GM11168 (cell line): ENCODE measurements around the gene KIAA0825.
"Not testable (repeated sequence)": the region's sequence is repeated elsewhere in the genome, so short reads cannot be mapped to it uniquely, and the experiment has no call there.

Experiments used
- in situ Hi-C: fragments of 300-500 bp; cut with MboI; formaldehyde crosslinking; loops from one replicate; pipeline ENCODE4 v1.12.0; 2022; ENCODE audit warnings: low sequenced_read_pairs; ENCODE audit not compliant: unreplicated experiment

The KIAA0825 gene

DNA sequence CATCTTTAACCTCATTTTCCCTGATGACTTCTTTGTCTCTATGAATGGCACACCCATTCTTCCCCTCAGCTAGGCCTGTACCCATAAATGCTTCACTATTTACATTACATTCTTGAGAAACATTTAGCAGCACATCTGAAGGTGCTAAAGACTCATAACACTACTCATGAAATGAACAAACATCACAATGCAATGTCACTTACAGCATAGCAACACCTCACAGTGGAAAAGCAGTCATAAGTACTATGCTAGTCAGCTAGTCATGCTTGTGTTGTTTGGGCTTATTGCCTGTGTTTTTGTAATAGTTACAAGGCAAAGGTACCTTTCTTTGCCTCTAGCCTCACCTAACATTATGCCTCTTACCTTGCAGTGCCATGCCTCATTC lies 228.9 kb downstream of the KIAA0825 start:
- in situ Hi-C loops, result no loop called here

DNA sequence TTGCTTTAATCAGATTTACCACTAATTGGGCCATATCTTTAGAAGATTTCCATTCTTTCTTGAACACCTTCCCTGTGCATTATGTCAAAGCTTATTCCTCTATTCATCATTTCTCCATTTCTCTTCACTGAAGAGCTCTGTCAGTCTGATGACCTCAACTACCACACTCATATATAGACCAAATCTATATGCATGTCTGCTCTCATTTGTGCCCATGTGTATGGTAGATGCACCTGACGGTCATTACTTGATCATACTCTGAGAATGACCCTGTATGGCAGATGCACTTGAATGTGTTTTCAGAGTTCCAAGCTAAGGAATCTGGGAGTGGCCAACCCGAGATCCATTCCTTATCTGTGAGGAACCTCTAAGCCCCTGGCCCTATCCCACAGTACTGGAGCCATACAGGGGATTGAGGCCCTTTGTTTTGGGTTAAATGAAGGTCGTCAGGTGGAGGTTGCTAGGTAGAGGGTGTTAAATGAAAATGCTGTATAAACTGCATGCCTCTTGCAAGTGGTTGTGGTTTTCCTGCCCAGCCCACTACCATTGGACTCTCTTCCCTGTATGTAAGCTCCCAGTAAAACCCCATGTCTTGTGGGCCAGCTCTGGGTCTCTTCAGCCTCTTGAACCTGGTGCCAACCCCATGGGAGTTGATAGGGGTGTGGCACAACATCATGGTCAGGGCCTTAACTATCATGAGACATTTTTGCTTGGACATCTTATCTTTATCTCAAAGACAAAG lies 229.5 kb downstream of the KIAA0825 start:
- in situ Hi-C loops, result no loop called here

DNA sequence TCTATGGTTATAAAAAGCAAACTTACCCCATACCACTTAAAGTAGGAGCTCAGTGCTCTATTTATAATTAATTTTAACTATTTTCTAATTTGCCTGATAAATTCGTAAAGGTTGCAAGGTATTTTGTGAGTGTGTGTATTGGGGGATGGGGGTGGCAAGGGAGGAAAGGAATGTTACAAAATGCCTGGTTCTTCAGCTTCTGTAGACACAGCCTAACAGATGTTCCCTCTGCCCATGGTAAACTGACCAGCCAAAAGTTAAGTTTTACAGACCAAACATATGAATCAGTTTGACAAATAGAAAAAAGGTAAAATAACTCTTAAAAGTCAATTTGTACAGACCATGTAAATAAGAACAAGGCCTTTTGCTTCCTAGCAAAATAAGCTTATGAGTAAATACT lies 232.6 kb downstream of the KIAA0825 start:
- in situ Hi-C loops, result no loop called here

DNA sequence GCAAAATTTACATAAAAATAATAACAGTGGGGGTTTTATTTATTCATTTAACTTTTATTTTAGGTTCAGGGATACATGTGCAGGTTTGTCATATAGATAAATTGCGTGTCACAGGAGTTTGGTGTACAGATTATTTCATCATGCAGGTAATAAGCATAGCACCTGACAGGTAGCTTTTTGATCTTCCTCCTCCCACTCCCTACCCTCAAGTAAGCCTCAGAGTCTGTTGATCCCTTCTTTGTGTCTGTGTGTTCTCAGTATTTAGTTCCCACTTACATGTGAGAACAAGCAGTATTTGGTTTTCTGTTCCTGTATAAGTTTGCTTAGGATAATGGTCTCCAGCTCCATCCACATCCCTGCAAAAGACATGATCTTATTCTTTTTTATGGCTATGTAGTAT lies 240.3 kb downstream of the KIAA0825 start:
- in situ Hi-C loops, result no loop called here

DNA sequence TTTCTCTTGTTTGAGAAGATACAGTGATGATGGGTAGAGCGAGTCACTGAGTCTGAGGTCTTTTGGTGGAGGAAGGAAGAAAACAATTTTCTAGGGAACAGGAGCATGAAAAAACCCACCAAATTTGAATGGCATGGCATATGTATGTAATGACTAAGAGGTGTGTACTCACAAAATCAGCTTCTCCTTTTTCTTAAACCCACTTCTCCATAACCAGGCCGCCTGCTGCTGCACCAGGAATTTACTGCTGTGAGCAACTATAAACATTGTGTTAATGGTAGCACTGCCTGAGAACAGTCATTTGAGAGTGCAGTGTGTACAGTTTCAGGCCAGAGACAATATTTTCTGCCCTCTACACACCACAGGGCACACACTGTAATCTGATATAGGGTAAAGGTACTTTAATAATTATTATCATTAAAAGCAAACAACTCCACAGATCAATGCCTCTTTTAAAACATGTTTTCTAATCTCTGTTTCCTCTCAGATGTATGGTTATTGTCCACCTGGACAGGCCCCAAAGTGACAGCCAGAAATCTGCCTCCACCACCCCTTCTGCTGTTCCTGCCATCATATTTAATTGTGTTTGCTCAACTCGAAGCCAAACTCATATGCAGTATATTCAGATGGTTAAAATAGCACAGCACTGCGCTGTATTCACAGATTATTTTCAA lies 241.6 kb downstream of the KIAA0825 start:
- in situ Hi-C loops, result no loop called here

DNA sequence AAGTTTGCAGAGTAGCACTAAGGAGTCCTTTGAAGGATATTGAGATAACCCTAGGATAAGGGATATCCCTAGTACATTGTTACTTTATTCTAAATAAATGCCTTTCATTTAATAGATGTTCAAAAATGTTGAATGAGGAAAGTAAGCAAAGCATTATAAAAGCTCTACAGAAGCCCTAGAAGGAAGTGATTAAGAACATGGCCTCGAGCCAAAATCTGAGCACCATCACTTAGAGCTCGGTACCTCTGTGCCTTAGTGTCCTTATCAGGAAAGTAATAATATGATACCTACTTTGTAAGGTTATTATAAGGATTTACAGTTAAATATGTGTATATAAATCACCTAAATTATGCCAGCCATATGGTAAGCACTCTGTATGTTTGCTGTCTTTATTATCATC lies 242.6 kb downstream of the KIAA0825 start:
- in situ Hi-C loops, result no loop called here

DNA sequence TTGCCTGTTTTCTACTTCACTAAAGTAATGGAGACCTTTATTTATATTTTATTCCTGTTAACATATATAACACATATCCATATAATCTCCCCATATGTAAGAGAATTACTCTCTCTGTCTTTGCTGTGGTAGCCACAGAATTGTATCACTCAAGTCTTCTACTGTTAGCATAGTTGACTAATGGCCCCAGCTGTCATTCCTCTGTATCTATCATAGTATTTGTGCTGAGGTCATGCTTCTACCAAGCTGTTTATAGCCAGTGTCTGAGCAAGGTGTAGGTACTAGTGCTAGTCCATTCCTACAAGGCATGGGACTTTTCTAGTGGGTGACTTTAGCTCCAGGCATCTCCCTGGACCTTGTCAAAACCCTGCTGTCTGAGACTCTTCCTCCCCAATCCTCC lies 244.1 kb downstream of the KIAA0825 start:
- in situ Hi-C loops, result no loop called here

DNA sequence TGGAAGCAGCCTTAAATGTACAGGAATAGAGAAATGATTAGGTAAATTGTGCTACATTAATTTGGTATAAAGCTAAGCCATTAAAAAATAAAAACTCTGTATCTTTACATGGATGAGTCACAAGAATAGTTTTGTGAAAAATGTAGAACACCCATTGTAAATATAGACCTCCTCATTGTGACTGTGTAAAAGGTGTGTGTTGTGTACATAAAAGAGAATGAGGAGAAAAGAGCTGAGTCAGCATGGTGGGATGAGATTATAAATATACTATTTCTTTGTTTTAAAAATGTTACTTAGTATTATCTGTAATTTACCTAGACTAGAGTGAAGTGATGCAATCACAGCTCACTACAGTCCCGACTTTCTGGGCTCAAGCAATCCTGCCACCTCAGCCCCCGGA lies 250.5 kb downstream of the KIAA0825 start:
- in situ Hi-C loops, result no loop called here

DNA sequence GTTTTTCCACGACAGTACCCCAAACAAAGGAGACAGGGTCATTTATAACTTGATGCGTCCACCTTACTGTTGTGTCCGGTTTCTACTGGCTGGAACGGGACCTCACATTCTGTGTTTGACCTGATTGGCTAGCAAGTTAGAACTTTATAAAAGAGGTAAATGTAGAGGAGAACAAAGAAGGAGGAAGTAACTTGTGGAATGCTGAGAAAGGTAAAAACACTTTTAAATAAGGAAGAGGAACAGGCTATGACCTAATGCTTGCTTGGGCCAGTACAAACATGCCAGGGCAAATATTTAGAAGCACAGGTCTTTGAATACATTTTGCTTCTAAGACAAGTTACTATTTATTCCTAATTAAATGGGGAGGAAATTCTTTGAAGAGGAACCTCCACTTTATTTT lies 251.6 kb downstream of the KIAA0825 start:
- in situ Hi-C loops, result no loop called here

DNA sequence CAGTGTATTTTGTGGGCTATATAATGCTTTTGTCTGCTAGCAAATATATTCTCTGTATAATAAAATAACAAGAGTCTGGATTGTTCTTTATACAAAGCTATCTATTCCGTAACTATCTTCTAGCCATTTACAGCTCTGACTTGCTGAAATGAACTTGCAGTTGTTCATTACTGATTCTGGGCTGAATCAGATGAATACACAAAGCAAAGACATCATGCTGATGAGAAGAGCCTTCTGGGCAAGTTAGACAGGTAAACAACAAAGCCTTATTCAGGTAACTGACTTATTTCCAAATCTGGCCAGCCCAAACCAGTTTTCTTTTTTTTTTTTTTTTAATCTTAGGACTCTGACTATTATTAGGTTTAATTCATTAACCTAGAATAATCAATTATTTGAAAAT lies 255.5 kb downstream of the KIAA0825 start:
- in situ Hi-C loops, result no loop called here

DNA sequence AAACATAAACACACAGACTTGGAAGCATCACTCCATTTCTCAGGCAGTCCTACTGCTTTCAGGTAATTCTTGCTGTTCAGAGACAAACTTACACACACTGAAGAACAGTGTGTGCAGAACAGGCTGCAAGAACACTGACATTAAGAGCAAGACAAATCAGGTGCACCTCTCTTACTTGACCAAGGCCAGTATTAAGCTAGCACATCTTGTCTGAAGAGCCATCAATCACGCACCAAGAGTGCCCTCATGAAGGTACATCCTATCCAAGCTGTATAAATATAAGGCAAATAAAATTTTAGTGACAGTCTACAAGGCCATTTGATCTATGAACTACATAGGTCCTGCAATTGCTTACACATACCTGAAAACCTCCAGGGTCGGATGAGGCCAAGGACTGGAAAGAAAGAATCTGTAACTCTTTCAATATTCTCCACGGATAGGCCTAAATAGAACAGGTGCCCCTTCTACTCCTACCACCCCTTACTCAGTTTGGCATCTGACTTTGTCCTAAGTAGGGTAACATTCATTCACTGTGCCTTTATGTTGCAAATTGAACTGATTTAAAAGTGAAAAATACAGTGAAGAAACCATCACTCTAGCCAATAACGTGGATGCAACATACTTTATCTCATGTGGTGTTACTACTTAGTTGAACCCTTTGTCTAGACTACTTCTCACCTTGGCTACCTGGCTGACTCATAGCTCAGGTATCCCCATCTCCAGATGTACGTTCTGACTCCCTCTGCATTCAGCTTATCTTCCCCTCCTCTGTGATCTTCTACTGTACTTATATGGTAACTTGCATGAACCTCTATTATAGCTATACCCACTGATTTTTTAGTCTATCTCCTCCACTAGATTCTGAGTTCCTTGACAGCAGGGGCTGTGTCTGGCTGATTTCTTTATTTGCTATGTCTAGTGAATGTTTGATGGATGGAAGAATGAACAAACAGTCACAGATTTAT lies 256.3 kb downstream of the KIAA0825 start:
- in situ Hi-C loops, result no loop called here

DNA sequence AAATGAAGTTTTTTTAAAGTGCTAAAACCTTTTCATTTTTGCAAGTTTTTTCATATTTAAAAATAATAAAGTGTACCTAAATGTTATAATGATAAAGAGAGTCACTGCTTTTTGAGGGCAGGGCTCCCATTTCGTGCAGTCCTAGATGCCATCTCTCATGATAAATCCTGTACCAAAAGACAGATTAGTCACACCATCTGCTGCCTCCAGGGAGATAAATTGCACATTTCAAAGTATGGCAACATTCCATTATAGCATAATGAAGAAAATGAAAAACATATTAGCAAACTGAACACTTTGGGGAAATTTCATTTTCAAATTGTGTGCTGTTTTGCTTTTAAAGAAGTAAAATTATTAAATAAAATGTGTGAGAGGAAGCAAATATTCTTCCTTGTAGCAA lies 257.2 kb downstream of the KIAA0825 start:
- in situ Hi-C loops, result no loop called here

DNA sequence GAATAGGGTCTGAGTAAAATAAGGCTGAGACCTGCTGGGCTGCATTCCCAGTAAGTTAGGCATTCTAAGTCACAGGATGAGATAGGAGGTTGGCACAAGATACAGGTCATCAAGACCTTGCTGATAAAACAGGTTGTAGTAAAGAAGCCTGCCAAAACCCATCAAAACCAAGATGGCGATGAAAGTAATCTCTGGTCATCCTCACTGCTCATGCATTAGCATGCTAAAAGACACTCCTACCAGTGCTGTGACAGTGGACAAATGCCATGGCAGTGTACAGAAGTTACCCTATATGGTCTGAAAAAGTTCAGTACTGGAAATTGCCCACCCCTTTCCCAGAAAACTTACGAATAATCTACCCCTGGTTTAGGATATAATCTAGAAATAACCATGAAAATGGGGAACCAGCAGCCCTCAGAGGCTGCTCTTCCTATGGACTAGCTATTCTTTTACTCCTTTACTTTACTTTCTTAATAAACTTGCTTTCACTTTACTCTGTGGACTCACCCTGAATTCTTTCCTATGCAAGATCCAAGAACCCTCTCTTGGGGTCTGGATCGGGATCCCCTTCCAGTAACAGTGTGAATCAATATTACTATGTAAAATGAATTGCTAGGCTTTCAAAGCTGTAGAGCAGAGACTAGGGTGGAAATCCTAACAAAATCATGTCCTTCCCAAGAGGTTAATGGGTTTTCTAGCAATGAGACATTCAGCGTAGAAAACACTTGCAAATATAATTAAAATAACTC lies 257.8 kb downstream of the KIAA0825 start:
- in situ Hi-C loops, result no loop called here

DNA sequence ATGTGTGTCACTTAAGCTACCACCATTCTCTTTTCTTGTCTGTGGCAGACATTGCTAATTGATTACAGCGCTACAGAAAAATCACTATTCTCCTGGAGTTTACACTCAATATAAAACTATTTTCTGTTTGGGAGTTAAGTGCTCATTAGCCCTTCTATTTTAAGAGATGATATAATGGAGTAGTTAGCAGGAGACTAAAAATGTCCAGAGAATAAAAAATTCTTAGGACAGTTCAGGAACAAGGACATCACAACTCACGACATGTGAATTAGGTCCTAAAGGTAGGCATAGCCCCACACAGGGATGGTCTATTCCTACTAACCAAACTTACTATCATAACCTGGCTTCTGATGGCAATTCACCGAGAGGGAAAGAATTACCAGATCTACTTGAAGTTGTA lies 258.5 kb downstream of the KIAA0825 start:
- in situ Hi-C loops, result no loop called here

DNA sequence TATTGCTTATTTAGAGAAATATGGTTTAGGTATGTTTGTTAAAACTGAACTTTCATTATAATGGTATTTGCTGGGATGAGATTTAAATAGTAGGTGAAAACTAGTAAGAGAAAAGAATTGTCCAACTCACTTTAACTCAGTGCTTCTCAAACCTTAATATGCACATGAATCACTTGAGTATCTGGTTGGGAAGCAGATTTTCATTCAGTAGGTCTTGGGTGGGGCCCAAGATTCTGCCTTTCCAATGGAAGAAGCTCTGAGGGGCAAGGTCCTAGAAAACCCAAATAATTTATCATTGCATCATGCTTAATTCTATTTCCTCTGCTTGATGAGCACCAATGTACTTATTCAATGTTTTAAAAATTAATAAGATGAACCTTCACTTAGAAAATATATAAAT lies 262.6 kb downstream of the KIAA0825 start:
- in situ Hi-C loops, result no loop called here

DNA sequence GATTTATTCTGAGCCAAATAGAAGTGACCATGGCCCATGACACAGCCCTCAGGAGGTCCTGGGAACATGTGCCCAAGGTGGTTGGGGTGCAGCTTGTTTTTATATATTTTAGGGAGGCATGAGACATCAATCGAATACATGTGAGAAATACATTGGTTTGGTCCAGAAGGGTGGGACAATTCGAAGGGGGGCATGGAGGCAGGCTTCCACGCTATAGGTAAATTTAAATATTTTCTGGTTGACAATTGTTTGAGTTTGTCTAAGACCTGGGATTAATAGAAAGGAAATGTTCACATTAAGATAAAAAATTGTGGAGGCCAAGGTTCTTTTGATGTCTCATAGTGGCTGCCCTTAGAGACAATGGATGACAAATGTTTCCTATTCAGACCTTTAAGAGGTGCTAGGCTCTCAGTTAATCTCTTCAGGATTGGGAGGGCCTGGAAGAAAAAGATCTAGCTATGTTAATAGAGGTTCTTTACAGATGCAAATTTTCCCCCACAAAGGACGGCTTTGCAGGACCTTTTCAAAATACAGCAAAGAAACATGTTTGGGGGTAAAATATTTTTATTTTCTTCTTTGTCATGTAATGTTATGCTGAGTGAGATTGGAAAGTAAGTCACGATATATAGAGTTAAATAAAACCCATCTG lies 263.4 kb downstream of the KIAA0825 start:
- in situ Hi-C loops, result not testable (repeated sequence)

DNA sequence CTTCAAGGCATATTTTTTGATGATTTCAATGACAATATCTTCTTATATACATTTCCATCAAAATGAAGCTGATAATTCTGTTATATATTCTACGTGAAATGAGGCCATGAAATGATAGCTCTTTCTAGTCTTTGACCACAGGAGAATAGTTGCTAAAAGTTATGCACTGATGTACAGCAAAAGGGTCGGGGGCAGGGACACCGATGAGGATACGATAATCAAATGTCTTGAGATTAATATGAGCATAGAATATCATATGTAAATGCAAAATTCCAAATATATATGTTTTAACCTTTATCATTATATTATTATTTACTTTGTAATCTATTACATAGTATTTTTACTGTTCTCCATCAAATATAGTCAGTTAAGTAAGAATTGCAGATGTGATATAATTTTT lies 264.8 kb downstream of the KIAA0825 start:
- in situ Hi-C loops, result no loop called here

DNA sequence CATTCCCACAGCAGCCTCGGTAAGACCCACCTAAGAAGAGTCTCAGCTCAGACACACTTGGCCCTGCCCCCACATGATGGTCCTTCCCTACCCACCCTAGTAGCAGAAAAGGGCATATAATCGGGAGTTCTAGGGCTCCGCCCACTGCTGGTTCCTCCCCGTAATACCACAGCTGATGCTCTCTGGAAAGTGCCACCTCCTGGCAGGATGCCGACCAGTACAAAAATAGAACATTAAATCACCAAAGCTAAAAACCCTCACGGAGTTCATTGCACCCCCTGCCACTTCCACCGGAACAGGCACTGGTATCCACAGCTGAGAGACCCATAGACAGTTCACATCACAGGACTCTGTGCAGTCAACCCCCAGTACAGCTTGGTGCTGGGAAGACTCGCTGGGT lies 271.3 kb downstream of the KIAA0825 start:
- in situ Hi-C loops, result no loop called here

DNA sequence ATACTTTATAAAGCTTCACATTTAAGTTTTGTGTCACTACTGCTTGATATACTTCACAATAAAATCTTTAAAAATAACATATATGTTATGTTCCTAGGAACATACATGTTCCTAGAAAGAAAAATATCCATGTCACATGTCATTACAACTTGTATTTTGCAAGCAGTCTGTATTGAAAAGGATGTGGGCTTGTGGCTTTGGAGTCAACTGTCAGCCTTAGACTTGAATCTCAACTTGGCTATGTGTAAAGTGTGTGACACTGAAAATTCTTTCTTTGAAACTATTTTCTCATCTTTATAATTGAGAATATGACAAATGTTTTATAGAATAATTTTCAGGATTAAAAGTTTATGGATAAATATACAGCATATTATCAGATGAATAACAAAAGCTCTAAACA lies 273.1 kb downstream of the KIAA0825 start:
- in situ Hi-C loops, result no loop called here

DNA sequence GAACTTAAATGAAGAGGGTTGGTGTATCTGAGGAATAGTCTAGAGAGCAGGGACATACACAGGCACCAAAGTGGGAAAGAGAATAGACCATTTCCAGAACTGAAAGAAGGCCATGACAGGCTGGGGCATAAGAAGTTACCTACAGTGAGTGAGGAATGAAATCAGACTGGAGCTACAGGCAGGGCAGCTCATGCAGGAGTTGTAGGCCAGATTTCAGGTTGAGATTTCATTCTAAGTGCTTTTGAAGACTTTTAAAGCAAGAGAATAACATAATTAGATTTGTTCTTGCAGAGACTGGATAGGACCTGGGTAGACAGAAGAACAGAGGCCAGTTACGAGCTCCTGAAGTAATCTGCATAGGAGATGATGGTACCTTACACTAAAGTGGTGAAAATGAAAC lies 280.8 kb downstream of the KIAA0825 start:
- in situ Hi-C loops, result no loop called here
